ENCODE measurements around the gene KLHL40.

DNA sequence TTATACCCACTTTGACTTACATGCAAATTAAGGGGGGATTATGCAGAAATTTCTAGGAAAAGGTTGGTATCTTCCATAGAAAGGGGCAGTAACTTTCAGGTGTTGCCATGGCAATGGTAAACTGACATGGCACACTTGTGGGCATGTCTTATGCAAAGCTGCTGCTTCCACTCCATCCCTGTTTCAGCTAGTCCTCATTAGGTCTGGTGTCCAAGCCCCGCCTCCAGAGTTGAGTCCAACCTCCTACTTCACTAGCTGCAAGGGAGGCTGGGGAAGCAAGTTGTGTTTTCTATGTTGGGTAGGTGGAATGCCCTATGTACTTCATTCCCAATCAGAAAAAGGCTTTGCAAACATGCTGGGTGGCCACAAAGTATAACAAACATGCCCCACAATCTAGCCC, 14.7 kb upstream of the KLHL40 start:
- no peak for TF ChIP-seq CTCF (optimal IDR thresholded peaks at IDR 0.05 in 1 of 3, IDR thresholded peaks at IDR 0.05 in 1 of 3, conservative IDR thresholded peaks at IDR 0.05 in 1 of 3; ENCODE audit: extremely low read depth in 1 of 3, insufficient read depth in 2 of 3, low read length in 3 of 3)
- no peak for TF ChIP-seq EZH2 (IDR thresholded peaks at IDR 0.05; ENCODE audit: low read length)
